HG03045 (cell line): ENCODE results near the gene FGD4.
"Not testable (repeated sequence)": the region's sequence is repeated elsewhere in the genome, so short reads cannot be mapped to it uniquely, and the experiment has no call there.

Experiments used
- ATAC-seq: cut with Tn5 transposase; IDR thresholded peaks from one replicate; pipeline ENCODE4 v1.9.1; 2021; ENCODE audit warnings: mild to moderate bottlenecking, moderate library complexity; ENCODE audit not compliant: unreplicated experiment

Gene FGD4

DNA sequence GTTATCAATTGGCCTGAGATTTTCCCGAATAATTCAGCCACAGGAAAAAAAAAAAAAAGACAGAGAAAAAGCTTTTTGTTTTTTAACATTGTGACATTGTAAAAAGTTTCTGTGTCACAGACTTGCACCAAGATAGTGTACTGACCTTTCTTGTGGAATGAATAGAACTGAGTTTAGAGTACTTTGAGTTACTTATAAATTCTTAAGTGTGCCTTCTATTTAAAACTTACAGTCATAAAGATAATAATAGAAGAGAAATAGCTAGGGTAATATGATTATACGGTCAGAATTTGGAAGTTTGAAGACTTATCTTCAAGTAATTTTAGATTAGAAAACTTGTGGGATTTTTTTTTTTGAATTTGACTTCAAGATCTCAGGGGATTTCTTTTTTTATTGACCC is 88.8 kb downstream of the FGD4 start:
- ATAC-seq, result no peak

DNA sequence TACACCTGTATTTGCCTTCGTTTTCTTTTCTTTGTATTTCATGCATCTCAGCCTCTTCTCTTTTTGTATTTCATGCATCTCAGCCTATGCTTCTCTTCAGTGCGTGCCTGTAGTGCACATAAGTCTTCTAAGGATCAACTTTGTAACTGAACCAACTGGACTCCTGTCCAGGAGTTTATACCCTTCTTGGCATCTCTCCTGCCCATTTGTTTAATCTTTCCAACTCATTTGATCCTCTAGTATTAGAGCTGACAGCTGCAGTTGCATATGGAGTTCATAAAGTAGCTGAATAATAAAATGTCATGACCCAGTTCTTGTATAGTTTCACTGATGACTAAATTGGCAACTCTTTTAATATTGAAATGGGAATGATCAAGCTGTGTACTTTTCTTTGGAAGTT is 89.7 kb downstream of the FGD4 start:
- no peak for ATAC-seq

DNA sequence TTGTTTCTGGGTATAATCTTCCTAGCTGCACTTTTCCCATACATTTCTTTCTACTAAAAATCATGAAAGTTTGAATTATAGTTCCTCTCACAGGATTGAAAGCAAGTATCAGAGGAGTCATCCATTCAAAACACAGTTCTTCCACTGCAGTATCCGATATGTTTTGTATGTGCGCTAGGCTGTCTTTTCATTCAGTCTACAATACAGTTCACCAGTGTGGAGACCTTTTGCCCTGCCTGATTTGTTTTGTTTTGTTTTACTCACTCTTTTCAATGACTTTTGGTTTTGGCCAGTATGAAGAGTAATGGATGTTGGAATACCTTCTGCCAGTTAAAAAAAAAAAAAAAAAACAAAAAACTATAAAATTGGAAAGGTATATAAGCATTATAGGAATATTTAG is 91.4 kb downstream of the FGD4 start:
- ATAC-seq, result no peak

DNA sequence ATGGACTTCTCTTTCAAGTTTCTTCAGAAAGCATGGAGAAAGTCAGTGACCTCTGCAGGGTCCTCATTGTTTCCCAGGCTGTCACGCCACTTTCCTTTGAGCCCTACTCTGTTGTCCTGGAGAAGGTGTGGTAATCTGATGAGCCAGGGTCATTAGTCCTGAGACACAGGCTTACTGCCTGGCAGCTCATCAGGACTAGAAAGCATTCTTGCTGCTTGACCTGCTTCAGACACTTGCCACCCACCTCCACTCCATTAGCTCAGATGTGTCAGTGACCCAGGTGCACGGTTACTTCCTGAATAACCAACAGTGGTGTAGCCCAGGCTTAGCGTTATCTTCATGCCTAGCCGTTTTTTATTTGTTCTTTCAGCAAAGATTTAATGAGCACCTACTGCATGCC is 93.9 kb downstream of the FGD4 start:
- ATAC-seq, result no peak

DNA sequence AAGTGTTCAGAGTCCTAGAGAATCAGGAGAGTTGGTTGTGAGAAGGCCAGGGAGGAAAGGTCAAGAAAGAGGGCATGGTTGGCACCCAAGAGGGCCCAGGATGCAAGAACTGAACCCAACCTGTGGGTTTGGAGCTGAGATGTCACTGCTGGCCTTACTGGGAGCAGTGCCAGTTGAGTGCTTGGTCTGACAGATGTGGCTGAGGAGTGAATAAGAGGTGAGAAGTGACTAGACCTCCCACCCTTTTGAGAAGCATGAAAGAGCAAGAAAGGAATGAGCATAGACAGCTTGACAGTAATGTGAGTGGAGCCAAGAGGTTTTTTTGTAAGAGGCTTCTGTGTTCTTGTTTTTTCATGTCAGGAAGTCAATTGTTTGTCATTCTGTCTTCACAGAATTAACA is 95.3 kb downstream of the FGD4 start:
- no peak for ATAC-seq

DNA sequence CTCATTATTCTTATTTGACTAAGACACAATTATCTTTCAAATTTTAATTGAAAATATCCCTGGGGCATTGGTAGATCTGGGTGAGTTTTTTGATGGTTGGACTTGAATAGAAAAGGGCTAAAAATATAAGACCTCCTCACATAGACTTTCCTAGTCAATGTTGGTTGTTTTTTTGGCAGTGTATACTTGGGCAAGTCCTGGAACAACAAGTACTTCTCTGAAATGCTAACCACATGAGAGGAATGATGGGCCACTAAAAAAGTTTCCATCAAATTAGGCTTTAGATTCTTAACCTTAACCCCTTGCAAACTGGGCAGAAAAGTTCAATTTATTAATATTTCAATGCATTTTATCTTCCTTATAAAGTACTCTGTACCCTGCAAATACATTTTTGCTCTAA is 97.6 kb downstream of the FGD4 start:
- ATAC-seq, result no peak

DNA sequence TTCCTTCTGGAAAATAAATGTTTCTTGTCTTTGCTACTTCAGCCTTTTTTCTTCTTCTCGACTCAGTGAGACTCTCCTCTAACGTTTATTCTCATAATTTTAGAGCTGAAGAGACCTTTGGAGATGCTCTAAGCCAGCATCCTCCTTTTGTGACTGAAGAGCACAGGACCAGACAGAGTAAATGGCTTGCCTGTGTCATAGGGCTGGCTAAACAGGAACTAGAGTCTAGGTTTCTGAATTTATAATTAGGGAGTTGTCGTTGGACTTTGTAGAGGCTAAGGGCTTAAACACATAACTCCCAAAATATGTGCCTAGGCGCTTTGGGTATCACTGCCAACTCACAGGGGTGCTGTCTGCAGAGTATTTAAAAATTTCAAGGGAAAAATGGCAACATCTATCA is 98.5 kb downstream of the FGD4 start:
- no peak for ATAC-seq

DNA sequence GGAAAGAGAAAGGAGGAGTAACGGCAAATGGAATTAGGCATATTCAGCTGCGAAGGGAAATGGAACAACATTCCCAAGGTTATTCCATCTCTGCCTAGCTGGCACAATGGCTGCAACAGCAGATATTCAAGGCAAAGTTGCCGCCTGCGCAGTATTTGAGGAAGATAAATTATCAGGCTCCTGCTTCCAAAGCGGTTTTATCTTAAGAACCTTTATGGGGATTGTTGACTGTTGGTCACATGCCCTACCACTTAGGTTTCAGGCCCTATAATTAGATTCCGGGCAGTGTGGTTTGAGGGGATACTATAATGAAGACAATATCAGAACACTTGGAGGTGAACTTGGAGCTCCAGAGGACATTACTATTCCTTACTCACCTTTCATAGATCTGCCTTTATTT is 99.7 kb downstream of the FGD4 start:
- no peak for ATAC-seq

DNA sequence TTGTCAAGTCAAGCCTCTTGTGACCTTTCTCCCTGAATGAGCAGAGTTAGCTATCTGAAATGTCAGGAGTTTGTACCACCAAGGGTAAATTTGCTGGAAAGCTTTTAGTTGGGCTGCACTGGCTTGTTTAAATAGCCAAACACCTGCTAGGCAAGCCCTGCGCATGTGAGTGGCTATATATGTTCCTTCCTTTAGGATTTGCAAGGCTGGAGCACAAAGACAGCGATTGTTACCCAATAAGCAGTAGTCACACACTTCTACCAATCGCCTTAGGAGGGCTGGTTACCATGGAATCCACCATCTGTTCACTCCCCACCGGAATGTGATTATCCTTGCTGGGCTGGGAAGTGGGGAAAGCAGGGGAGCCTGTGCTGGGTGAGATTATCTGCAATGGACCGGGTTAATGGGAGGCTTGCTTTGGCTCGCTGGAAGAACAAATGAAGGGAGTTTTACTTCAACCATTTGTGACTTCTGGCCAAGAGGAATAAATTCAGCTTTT is 102.5 kb downstream of the FGD4 start:
- ATAC-seq, result no peak

DNA sequence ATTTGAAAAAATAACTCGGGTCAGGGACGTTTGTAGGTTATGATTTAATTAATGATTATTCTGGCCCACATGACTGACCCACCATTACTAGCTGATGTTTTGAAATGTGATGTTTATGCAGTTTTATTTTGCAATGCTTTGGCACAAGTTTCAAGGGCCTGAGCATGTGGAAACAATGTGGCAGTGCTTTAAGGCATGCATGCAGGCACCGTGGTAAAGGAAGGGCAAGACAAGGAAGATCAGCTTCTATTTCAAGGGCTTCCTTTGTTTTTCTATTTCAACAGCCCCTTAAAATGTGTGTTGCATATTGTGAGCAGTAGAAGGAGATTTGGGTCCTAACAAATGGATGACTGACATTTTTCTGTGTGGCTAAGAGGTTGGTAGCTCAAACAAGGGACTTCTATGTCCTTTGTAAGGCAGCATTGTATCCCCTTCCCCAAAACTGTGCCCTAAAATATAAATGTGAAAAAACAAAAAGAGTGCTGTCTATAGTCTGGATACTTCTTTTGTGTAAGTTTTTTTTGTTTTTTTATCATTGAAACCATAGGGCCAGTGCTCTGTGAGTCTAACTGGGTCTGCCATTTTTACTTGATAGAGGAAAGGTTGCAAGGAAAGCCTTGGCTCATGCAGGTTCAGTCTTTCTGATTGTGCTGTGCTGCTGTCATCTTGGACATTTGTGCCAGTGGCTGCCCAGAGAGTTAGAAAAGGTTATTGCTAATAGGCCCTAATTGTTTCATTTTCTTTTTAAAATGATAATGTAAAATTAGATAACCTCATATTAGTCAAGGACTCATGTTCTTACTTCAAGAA is 103.5 kb downstream of the FGD4 start:
- no peak for ATAC-seq

DNA sequence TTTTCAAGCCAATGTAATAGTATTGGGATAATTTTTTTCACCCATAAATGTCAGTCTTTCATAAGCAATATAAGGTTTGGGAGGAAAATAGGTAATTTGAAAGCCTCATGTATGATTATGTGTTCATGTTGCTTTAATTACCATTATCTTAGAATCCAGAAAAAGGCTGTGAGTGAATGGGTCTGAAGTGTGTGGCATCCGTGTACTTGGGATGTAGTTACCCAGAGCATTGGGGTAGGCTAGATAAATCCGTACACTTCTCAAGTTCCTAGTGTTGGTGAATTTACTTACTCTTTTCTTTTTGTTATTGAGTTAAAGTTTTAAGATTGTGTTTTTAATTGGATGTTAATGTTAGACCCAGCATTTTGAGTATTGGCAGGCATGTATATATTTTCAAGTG is 104.4 kb downstream of the FGD4 start:
- ATAC-seq, result no peak

DNA sequence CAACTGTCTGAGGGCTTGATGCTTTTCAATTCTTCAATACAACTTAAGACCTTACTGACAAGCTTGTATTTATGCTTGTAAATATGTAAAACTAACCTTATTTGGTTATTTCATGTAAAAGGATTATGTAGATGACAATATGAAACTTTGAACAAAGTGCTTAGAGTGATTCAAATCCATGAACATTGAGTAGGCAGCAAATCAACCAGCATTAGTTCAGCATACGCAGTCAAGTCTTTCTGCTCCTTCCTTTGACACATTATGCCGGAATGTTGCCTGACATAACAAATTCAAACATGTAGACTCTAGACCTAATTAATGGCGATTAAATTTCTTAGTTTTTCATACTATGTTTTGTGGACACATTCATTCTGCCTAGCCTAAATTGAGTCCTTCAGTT is 105.2 kb downstream of the FGD4 start:
- ATAC-seq, result no peak

DNA sequence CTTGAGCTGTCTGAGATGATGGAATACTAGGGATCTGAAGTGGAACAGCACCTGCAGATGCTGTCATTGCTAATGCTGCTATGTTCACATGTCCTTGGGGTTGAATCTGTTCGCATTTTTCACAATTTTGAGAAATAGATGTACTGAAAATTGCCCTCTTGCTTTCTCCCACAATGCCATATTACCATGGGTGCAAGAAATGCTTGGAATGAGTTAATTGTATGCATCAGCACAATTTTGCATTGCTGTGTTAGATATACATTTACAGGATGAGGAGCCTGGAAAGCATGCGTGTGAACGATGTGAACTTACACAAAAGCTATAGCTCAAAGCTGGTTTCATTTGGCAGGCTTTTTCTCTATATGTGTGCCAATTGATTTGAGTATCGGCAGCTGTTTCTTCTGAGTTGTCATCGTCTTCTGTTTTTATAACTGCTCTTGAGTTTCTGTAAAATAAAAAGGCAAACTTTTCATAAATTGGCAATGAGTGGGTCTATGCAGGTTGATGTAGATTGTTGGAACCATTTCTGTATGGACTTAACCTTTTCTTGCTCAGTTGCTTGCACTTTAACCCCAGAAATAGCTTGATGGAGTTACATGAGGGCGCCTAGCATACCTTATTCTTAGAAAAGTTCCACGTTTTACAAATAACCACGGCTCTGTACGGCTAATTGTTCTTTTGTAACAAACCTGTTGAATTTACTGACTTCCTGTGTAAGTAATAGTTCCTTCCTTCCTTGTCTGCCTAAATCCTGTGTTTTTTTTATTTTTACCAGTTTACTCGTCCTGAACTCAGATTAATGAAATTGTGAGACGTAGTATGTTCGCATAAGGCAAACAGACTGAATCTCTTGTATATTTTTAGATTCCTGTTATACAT is 105.9 kb downstream of the FGD4 start:
- no peak for ATAC-seq

DNA sequence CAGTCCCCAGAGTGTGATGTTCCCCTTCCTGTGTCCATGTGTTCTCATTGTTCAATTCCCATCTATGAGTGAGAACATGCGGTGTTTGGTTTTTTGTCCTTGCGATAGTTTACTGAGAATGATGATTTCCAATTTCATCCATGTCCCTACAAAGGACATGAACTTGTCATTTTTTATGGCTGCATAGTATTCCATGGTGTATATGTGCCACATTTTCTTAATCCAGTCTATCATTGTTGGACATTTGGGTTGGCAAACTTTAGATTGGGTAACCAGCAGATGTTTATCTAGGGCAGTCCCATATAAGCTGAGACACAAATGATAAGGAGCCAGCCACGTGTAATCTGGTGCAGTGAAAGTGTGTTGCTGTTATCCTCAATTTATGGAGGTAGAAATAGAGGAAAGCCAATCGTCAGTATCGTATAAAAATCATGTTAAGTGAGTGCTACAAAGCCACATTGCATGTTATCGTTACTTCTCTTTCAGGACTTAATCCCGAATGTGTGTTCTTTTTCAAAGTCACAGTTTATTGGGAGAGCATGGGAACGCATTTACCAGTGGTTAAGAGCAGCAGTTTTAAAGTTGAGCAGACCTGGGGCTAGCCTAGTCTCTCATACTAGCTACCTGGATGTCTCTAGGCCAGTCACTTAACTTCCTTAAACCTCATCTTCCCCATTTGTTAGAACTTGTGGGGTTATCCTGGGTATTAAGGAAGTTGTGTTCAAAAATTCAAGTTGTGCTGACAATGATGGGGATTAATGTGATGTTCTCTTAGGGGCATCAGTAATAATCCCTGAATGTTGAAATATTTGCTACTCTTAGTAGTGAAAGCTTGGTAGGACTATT is 108.0 kb downstream of the FGD4 start:
- not testable (repeated sequence) for ATAC-seq

DNA sequence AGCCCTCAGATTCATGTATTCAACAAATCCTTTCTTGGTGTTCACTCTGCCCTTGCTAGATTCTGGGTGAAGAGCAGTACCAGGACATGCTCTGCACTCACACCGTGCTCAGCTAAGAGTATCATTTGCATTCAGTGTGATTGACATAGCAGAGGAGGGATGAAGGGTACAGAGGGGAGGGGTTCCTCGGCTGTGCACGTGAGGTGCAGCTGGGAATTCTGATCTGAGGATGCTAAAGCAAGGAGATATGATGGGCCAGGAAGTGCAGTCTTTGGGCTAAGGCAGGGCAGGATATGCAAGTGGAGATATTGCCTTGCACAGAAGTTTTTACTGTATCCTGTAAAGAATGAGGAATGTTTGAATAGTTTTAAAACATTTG is 108.6 kb downstream of the FGD4 start:
- ATAC-seq, result no peak

DNA sequence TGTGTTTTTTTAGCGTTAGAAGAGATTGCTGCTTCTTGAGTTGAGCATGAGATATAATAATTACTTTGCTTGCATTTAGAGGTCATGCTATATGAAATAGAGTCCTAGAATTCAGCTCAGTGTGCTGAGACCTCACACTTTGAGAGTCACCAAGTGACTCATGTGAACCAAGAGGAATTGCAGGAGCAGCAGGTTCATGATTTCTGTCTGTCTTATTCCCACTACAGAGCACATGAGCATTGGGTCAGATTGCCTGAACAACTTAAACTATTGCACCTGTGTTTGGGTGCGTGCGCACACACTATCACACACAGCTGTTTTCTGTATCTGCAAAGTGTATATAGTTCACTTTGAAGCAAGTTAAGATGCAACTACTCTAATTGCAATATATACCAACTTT is 109.3 kb downstream of the FGD4 start:
- ATAC-seq, result no peak

DNA sequence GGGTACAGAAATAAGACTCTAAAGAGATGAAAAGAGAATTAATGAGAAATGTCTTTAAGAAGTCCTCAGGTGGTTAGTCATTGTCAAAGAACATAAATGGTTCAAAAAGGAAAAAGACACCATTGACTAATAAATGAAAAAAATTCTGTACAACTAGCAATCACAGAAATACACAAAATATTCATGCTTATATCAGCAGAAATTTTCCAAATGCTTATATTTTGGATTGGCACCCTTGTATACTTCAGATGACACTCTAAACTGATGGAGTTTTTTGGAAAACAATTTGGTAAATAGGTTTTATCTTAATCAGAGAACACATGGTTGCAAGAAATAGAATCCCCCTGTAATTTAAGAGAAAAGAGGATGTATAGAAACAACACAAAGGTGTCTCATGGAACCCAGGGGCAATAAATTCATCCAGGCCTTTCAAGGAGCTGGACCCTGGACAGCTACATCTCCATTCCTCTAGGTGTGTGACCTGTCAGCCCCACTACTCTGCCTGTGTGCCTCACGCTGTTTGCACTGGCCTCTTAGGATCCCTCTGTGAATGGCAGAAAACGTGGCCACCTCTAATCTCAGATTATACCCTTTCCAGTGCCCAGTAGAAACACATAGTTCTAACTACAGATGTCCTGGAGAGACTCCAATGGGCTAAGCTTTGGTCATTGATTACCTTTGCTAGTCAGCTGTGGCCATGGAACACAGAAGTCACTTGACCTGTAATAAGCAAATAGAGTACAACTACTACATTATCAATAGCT is 110.2 kb downstream of the FGD4 start:
- no peak for ATAC-seq

DNA sequence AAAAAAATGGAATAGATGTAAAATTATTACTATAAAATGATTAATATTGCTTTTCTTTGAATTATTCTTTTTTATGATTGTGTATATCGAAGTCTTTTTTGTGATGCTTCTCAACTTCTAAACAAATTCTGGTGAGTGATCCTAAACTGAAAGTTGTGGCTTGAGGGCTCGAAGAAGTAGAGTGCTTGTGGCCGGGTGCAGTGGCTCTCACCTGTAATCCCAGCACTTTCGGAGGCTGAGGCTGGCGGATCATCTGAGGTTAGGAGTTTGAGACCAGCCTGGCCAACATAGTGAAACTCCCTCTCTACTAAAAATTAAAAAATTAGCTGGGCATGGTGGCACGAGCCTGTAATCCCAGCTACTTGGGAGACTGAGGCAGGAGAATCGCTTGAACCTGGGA is 112.6 kb downstream of the FGD4 start:
- ATAC-seq, result not testable (repeated sequence)

DNA sequence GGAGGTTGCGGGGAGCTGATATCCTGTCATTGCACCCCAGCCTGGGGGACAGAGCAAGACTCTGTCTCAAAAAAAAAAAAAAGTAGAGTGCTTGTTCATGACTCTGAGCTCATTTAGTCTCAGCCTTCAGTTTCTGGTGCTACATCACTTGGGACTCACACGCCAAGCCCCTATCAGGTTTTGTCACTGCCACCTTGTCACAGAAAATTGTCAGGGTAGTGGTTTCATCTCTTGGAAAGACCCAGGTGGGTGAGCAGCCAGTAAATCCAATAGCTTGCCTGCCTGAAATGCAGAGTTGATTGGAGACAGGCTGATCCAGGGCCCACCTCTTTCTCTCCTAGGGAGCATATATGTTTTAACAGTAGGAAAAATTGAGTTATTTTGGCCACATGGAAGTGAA is 113.0 kb downstream of the FGD4 start:
- no peak for ATAC-seq

DNA sequence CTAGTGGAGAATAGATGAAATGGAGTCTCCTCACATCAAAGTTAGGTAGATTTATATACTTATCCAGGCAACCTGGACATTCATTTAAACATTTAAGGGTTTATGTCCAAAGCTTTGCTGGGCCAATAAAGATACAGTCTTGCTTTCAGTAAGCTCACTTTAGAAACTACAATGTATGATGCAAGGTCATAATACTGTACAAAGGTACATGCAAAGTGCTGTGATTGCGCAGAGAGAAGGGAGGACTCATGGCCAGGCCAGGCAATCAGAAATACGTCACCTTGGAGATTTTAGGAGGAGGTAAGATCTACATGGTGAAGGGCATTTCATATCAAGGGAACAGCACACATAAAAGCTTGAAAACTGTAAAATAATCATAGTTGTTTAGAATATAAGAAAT is 113.6 kb downstream of the FGD4 start:
- no peak for ATAC-seq
